ENCODE data around the gene ZNF333. TPM values are rescaled to one million over a fixed set of nuclear protein-coding genes. Genes with fewer than 3 reads are reported as not detected.
"Not testable (repeated sequence)": the region's sequence is repeated elsewhere in the genome, so short reads cannot be mapped to it uniquely, and the experiment has no call there.

The ZNF333 gene
- total RNA-seq, 2 experiments from 2014 or later, result 15.5 to 17.6 TPM

DNA sequence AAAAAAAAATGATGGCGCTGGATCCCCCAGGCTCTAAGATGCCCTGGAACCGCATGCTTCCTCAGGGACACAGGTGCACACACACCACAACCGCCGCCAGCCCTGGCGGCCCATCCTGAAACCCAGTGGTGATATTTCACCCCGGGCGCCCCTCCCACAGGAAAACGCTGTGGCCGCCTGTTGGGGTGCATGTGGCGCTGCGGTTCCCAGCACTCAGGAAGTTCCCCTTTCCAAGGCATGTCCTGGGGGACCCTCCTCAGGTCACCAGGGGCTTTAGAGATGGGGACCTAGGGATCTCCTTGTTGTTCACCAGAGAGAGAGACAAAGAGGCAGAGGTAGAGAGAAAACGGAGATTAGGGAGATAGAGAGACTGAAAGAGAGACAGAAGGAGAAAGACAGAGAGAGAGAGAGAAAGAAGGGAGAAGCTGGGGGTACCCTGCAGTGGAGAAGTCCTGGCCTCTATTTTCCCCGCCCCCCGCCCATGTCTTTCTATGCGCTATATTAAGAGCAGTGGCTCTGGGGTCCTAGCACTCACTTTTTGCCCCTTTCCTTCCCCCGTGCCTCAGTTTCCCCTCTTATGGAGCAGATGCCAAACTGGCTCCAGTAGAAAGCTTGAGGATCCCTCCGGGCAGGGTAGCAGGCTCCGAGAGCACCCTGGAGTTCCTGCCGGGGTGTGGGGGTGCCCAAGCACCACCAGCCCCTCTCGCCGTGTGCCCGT is 86.2 kb downstream of the ZNF333 start:
- peaks cover 12% of the 10 kb centered on the region for H3K4me1 Mint-ChIP-seq (ENCODE audit: low read depth)
- H3K27ac Mint-ChIP-seq, result no peak overlapping the region
- H3K27me3 Mint-ChIP-seq, result peaks cover 50% of the 10 kb centered on the region
- Histone ChIP-seq H3K4me1 (ENCODE audit: insufficient read depth, low read length) (peaks cover 17% of the 10 kb centered on the region), H3K4me3 (ENCODE audit: low read length) (peak overlapping the region; percentile 55), H3K27me3 (ENCODE audit: control insufficient read depth in 1 of 2, insufficient read depth in 2 of 2, low read length in 2 of 2) (peaks cover 25 to 28% of the 10 kb centered on the region in 2 experiments), H3K27ac (ENCODE audit: low read depth in 1 of 2, low read length in 2 of 2) (no peak overlapping the region), H3K36me3 (ENCODE audit: insufficient read depth, low read length) (no peaks in the 10 kb centered on the region), H3K9me3 (ENCODE audit: control insufficient read depth in 1 of 2, insufficient read depth in 1 of 2, low read length in 2 of 2) (peaks cover 0 to 3% of the 10 kb centered on the region in 2 experiments)
- no peaks in the 10 kb centered on the region for H3K9me3 Mint-ChIP-seq
- DNase-seq (peak in 2 of 14 experiments; percentile 35 to 42), ATAC-seq (ENCODE audit: poor library complexity) (no peak)
- H3K4me3 Mint-ChIP-seq, result peak overlapping the region; percentile 45
- intact Hi-C loops (cut with DNase I, micrococcal nuclease), result no loop called here
- H3K36me3 Mint-ChIP-seq (ENCODE audit: low read depth), result no peaks in the 10 kb centered on the region
- TF ChIP-seq, protein P1, sequence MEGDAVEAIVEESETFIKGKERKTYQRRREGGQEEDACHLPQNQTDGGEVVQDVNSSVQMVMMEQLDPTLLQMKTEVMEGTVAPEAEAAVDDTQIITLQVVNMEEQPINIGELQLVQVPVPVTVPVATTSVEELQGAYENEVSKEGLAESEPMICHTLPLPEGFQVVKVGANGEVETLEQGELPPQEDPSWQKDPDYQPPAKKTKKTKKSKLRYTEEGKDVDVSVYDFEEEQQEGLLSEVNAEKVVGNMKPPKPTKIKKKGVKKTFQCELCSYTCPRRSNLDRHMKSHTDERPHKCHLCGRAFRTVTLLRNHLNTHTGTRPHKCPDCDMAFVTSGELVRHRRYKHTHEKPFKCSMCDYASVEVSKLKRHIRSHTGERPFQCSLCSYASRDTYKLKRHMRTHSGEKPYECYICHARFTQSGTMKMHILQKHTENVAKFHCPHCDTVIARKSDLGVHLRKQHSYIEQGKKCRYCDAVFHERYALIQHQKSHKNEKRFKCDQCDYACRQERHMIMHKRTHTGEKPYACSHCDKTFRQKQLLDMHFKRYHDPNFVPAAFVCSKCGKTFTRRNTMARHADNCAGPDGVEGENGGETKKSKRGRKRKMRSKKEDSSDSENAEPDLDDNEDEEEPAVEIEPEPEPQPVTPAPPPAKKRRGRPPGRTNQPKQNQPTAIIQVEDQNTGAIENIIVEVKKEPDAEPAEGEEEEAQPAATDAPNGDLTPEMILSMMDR (IDR thresholded peaks at IDR 0.05), result no peak
- POLR2A ChIA-PET, result no interaction called here
- CTCF ChIA-PET, result no interaction called here

GRCh38 chr19:14777645-14778044 is 87.8 kb downstream of the ZNF333 start:
- peaks cover 17% of the 10 kb centered on the region for H3K4me1 ChIP-seq (ENCODE audit: insufficient read depth, low read length)
- H3K4me3 Mint-ChIP-seq; H3K36me3 Mint-ChIP-seq (ENCODE audit: low read depth); DNase-seq; H3K4me3 ChIP-seq (ENCODE audit: low read length); intact Hi-C loops (cut with DNase I, micrococcal nuclease); CTCF ChIA-PET; H3K9me3 ChIP-seq (ENCODE audit: control insufficient read depth in 1 of 2, insufficient read depth in 1 of 2, low read length in 2 of 2); H3K9me3 Mint-ChIP-seq; POLR2A ChIA-PET; H3K36me3 ChIP-seq (ENCODE audit: insufficient read depth, low read length); H3K27ac ChIP-seq (ENCODE audit: low read depth in 1 of 2, low read length in 2 of 2); H3K27ac Mint-ChIP-seq; ATAC-seq (ENCODE audit: poor library complexity): not testable (repeated sequence)
- peaks cover 25 to 28% of the 10 kb centered on the region in 2 experiments for H3K27me3 ChIP-seq (ENCODE audit: control insufficient read depth in 1 of 2, insufficient read depth in 2 of 2, low read length in 2 of 2)
- peaks cover 50% of the 10 kb centered on the region for H3K27me3 Mint-ChIP-seq
- H3K4me1 Mint-ChIP-seq (ENCODE audit: low read depth), result peaks cover 12% of the 10 kb centered on the region

DNA sequence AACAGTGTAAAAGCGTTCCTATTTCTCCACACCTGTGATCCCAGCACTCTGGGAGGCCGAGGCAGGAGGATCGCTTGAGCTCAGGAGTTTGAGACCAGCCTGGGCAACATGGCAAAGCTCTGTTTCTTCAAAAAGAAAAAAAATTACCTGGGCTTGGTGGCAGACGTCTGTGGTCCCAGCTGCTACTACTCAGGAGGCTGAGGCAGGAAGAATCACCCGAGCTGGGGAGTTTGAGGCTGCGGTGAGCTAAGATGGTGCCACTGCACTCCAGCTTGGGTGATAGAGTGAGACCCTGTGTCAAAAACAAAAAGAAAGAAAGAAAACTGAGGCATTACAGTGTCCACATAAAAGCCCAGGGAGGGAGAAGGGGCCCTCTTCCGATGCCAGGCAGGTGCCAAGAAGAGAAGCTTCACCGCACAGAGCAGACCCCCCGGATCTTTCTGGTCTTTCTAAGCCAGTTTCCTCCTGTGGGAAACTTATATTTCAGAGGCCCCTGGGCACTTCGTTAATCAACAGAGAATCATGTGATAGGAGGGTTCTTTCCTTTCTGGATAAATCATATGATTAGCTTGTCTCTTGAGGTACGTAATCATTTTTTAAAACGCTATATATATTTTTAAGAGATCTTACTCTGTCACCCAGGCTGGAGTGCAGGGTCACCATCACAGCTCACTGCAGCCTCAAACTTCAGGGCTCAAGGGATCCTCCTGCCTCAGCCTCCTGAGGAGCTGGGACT is 88.4 kb downstream of the ZNF333 start, which contains the start of gene ADGRE2:
Gene ADGRE2, minus strand, starts transcription at position 451 of the 736 bp plus-strand sequence. CDS start 1,804 bp downstream, outside the sequence.
- CTCF ChIA-PET, H3K4me3 Mint-ChIP-seq: not testable (repeated sequence)
- H3K27me3 ChIP-seq (ENCODE audit: control insufficient read depth in 1 of 2, insufficient read depth in 2 of 2, low read length in 2 of 2), result peaks cover 25 to 31% of the 10 kb centered on the region in 2 experiments

GRCh38 chr19:14779151-14779550 is 89.3 kb downstream of the ZNF333 start:
- Histone ChIP-seq H3K36me3 (ENCODE audit: insufficient read depth, low read length) (no peaks in the 10 kb centered on the region), H3K4me3 (ENCODE audit: low read length) (no peak overlapping the region), H3K9me3 (ENCODE audit: control insufficient read depth in 1 of 2, insufficient read depth in 1 of 2, low read length in 2 of 2) (peaks cover 0 to 3% of the 10 kb centered on the region in 2 experiments), H3K27me3 (ENCODE audit: control insufficient read depth in 1 of 2, insufficient read depth in 2 of 2, low read length in 2 of 2) (peaks cover 25 to 32% of the 10 kb centered on the region in 2 experiments), H3K4me1 (ENCODE audit: insufficient read depth, low read length) (peaks cover 17% of the 10 kb centered on the region), H3K27ac (ENCODE audit: low read depth in 1 of 2, low read length in 2 of 2) (no peak overlapping the region)
- Mint-ChIP-seq H3K9me3 (no peaks in the 10 kb centered on the region), H3K4me1 (ENCODE audit: low read depth) (peaks cover 12% of the 10 kb centered on the region), H3K36me3 (ENCODE audit: low read depth) (no peaks in the 10 kb centered on the region), H3K27me3 (peaks cover 49% of the 10 kb centered on the region), H3K4me3 (no peak overlapping the region), H3K27ac (no peak overlapping the region)
- ChIA-PET POLR2A (no interaction called here), CTCF (no interaction called here)
- intact Hi-C loops (cut with DNase I, micrococcal nuclease), result no loop called here
- TF ChIP-seq, protein P1 (IDR thresholded peaks at IDR 0.05), result no peak
- ATAC-seq (ENCODE audit: poor library complexity) (no peak), DNase-seq (no peak)

More for the DNA sequence above, 88.4 kb downstream of the ZNF333 start, which contains the start of gene ADGRE2:
- POLR2A ChIA-PET; H3K36me3 ChIP-seq (ENCODE audit: insufficient read depth, low read length); H3K9me3 ChIP-seq (ENCODE audit: control insufficient read depth in 1 of 2, insufficient read depth in 1 of 2, low read length in 2 of 2); DNase-seq; ATAC-seq (ENCODE audit: poor library complexity); intact Hi-C loops (cut with DNase I, micrococcal nuclease); H3K27ac Mint-ChIP-seq; H3K36me3 Mint-ChIP-seq (ENCODE audit: low read depth); H3K9me3 Mint-ChIP-seq; H3K4me3 ChIP-seq (ENCODE audit: low read length); H3K27ac ChIP-seq (ENCODE audit: low read depth in 1 of 2, low read length in 2 of 2): not testable (repeated sequence)
- peaks cover 12% of the 10 kb centered on the region for H3K4me1 Mint-ChIP-seq (ENCODE audit: low read depth)
- H3K27me3 Mint-ChIP-seq, result peaks cover 56% of the 10 kb centered on the region
- peaks cover 17% of the 10 kb centered on the region for H3K4me1 ChIP-seq (ENCODE audit: insufficient read depth, low read length)

GRCh38 chr19:14780622-14781225 is 90.9 kb downstream of the ZNF333 start:
- H3K4me1 ChIP-seq (ENCODE audit: insufficient read depth, low read length), result peaks cover 19% of the 10 kb centered on the region
- H3K4me3 Mint-ChIP-seq; H3K36me3 Mint-ChIP-seq (ENCODE audit: low read depth); POLR2A ChIA-PET; H3K27ac Mint-ChIP-seq; DNase-seq; H3K27ac ChIP-seq (ENCODE audit: low read depth in 1 of 2, low read length in 2 of 2); CTCF ChIA-PET; intact Hi-C loops (cut with DNase I, micrococcal nuclease); H3K4me3 ChIP-seq (ENCODE audit: low read length); ATAC-seq (ENCODE audit: poor library complexity); H3K9me3 ChIP-seq (ENCODE audit: control insufficient read depth in 1 of 2, insufficient read depth in 1 of 2, low read length in 2 of 2); H3K36me3 ChIP-seq (ENCODE audit: insufficient read depth, low read length); H3K9me3 Mint-ChIP-seq: not testable (repeated sequence)
- Mint-ChIP-seq H3K27me3 (peaks cover 53% of the 10 kb centered on the region), H3K4me1 (ENCODE audit: low read depth) (peaks cover 17% of the 10 kb centered on the region)
- H3K27me3 ChIP-seq (ENCODE audit: control insufficient read depth in 1 of 2, insufficient read depth in 2 of 2, low read length in 2 of 2), result peaks cover 22 to 28% of the 10 kb centered on the region in 2 experiments

All from CD4-positive, alpha-beta T cell (primary cell).